ENCODE data around the gene COMMD1. TPM values are rescaled to one million over a fixed set of nuclear protein-coding genes. Genes with fewer than 3 reads are reported as not detected.

The COMMD1 gene
- total and polyA plus RNA-seq, 2 donors (not counting 3 experiments of a cell fraction or from before 2014, with no cell fraction given): 39.5 to 57.1 TPM

DNA sequence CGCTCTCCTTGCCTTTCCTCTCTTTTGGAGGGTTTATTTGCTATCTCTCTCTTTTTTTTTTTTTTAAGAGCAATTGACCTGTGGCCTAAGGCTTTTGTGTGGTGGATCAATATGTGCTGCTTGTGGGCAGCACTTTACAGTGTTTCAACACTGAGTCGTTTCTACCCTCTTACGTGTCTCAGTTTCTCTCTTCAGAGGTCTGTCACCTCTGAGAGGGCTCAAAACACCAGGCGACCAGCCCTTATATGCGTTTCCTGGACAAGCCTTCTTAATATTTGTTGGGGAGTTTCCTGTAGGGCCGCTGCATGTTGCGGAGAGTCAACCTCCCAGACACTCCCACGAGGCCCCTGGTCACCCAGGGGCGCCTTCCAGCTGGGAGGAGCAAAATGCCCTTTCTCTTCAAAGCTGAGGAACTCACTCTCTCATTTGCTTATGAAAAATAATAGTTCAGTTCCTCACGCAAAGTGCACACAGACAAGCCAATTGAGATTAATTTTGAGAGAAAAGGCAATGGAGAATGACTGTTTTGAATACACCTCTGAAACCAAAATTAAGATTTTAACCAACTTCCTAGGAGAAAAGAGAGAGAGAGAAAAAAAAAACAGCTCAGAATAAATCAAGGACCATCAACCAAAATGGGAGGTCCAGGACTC lies 194.2 kb downstream of the COMMD1 start:
- Histone ChIP-seq H3K9me3 (replicated peaks; ENCODE audit: control insufficient read depth, insufficient read depth, low read length) (no peaks in the 10 kb centered on the region), H3K27ac (ENCODE audit: insufficient read depth, low read depth, low read length) (no peak overlapping the region), H3K9me1 (replicated peaks; ENCODE audit: control insufficient read depth, extremely low read depth, insufficient read depth, low read length) (no peaks in the 10 kb centered on the region), H3K4me1 (ENCODE audit: control insufficient read depth, extremely low read depth, insufficient read depth, low read length) (no peaks in the 10 kb centered on the region), H3K4me2 (ENCODE audit: insufficient read depth, low read length) (no peak overlapping the region), H3K36me3 (ENCODE audit: control insufficient read depth in 2 of 2, extremely low read depth in 1 of 2, insufficient read depth in 2 of 2, low read length in 2 of 2) (no peaks in the 10 kb centered on the region), H3K9ac (replicated peaks; ENCODE audit: extremely low read depth, insufficient read depth, low read length) (no peak overlapping the region), H4K20me1 (replicated peaks; ENCODE audit: control insufficient read depth, extremely low read depth, insufficient read depth, low read length) (no peaks in the 10 kb centered on the region), H3K79me2 (ENCODE audit: control insufficient read depth, insufficient read depth, low read length) (no peaks in the 10 kb centered on the region), H3K4me3 (replicated peaks in 1 of 3; ENCODE audit: insufficient read depth in 1 of 3, low read depth in 1 of 3, low read length in 3 of 3) (no peak overlapping the region), H3K27me3 (ENCODE audit: control insufficient read depth in 2 of 2, insufficient read depth in 2 of 2, low read length in 2 of 2) (no peaks in the 10 kb centered on the region), H2AFZ (ENCODE audit: low read depth, low read length) (no peak overlapping the region)
- intact Hi-C loops (cut with micrococcal nuclease) (no loop called here), dilution Hi-C loops (cut with MboI; ENCODE audit: extremely low pct_ligation_motif_present, low sequenced_read_pairs) (no loop called here)
- CTCF ChIA-PET: interaction anchor here (0.9 to 1.2 kb wide), 2 partner anchors 13 to 18 kb away, joined by 3 read pairs; no protein-coding TSS in a partner anchor
- DNase-seq (ENCODE audit: low read depth, low spot score): no peak
- POLR2A ChIA-PET: interaction anchor here (0.7 kb wide), 1 partner anchor 153 kb away, joined by 3 read pairs; no protein-coding TSS in a partner anchor
- no peak for FAIRE-seq
- no TSS peak for BruUV-seq (replicated peaks)
- TF ChIP-seq CTCF (IDR thresholded peaks at IDR 0.05; ENCODE audit: extremely low read depth in 1 of 2, insufficient read depth in 1 of 2, low read depth in 1 of 2, low read length in 2 of 2) (no peak), GATA2 (IDR thresholded peaks at IDR 0.05; ENCODE audit: insufficient read depth, insufficient read length, low read depth, low read length) (no peak), POLR2A (IDR thresholded peaks at IDR 0.05; ENCODE audit: low read depth, low read length) (no peak), POLR2AphosphoS5 (IDR thresholded peaks at IDR 0.05; ENCODE audit: insufficient read depth, low read depth, low read length) (no peak), MAX (IDR thresholded peaks at IDR 0.05; ENCODE audit: insufficient read depth, insufficient read length) (no peak), EZH2 (IDR thresholded peaks at IDR 0.05; ENCODE audit: borderline replicate concordance, low read depth, low read length, severe bottlenecking) (no peak), JUN (IDR thresholded peaks at IDR 0.05; ENCODE audit: borderline replicate concordance, insufficient read depth, insufficient read length, low read depth) (no peak), FOS (IDR thresholded peaks at IDR 0.05; ENCODE audit: borderline replicate concordance, insufficient read depth, low read length) (no peak), MYC (IDR thresholded peaks at IDR 0.05; ENCODE audit: low read depth, low read length) (no peak)
